Measurements from ENCODE around the gene ZNF414.

The ZNF414 gene

DNA sequence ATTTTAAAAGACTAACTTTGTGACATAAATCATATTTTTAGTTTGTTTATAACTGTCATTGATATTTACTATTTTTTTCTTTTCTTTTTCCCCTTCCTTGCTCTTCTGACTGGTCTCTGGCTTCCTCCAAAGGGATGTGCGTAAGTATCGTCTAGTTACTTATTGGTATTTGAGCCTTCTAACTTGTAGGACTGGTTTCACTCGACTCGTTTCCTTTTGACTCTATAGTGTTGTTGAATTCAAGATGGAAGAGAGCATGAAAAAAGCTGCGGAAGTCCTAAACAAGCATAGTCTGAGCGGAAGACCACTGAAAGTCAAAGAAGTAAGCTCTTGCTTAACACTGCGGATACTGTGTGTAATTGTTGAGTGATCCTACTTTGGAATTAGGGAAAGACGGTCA lies 50.6 kb downstream of the ZNF414 start:
- DNase-seq (ENCODE audit: low read depth in 3 of 3), result no peak

DNA sequence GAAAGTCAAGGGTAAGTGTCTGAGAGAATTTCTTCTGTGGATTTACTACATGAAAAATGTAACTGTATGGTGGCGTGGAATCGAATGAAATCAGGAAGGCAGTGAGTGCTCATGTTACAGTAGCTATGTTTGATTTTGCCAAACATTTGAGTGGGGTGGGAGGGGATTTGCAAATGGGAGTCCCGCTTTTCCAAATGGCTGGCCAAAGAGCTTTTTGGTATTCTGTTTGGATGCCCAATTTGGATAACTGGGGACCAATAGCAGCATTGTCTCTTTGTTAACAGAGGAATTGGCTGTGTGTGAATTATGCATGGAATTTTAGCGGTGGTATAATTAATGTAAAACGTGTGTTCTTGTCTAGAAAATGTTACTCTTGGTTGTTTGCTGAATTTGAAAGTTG lies 51.4 kb downstream of the ZNF414 start:
- no peak for DNase-seq (ENCODE audit: low read depth in 3 of 3)

DNA sequence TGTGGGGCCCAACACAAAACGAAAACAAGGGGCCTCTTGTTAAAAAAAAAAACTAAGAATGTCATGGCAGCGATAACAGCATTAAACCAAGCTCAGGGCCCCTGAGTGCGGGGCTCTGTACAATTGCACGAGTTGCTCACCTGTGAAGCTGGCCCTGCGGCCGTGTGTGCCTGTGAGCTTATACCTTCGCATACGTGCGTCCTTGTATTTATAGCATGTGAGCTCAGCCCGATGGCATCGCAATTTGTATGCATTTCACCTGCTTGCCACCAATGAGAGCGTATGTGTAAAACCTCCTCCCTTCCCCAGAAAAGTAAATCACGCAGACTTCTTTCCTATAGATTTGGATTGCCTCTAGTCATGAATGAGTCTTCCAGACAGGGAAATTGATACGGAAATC lies 52.1 kb downstream of the ZNF414 start:
- DNase-seq (ENCODE audit: low read depth in 3 of 3), result no peak

DNA sequence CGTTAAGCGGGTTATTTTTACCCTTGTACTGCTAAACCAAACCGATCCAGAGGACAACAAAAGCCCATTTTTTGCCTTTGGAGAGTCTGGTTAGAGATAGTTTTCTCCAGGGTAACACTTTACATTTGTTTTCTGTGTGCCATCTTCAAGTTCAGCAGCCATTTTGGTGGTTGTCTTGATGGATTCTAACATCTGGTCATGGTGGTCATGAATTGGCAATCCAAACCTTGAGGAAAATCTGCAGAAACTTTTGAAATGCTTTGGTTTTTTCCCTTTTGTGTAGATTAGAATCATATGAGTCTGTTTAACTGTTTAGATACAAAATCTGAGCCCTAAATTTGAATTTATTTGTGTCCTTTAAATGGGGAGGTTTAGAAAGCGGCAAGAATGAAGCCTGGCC lies 52.6 kb downstream of the ZNF414 start:
- no peak for DNase-seq (ENCODE audit: low read depth in 3 of 3)

DNA sequence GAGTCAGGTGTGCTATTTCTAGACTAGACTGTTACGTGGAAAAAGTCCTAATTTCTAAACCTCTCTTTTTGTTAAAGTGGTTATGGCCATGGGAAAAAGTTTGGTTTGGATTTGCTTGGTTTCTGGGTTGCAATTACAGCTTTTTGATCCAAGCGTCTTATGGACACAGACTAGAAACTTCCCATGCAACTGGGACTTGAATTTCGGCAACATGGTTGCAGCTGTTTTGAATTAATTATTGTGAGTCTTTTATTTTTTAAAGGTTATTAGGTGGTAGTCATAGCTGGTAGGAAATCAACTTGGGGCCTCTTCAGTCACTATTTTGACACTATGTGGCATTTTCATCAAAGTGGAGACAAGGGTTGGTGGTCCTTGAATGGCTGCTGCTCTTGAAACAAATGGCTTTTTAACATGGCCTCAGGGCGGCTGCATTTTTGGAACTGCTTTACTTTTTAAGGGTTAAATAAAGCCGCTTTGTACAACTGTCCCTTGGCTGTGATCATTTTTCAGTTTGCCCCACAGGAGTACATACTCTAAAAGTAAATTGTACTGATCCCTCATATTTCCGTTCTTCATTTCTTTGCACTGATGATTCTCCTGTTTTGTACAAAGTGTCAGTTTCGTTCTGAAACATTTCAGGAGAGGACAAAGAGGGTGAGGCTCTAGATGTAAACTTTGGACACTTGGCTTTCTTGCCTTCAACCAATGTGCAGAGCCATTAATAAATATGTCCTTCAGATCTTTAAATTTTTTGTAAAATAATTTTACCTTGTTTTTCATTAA lies 53.3 kb downstream of the ZNF414 start:
- no peak for DNase-seq (ENCODE audit: low read depth in 3 of 3)

Measured in stimulated activated CD4-positive, alpha-beta T cell treated with anti-CD3 and anti-CD28 coated beads, TNF-alpha, amount 100 ng/mL, for 48 hours (primary cell).